K562 (cell line): Measurements from ENCODE around the gene FAM50A. TPM values are rescaled to one million over a fixed set of nuclear protein-coding genes. Genes with fewer than 3 reads are reported as not detected.

Experiments
- CLOCK ChIP-seq: fragments of 250-450 bp; sonication (Bioruptor Pico); IDR thresholded peaks from 2 replicates; pipeline ENCODE4 v1.4.0; 2020; ENCODE audit warnings: mild to moderate bottlenecking, moderate library complexity, borderline replicate concordance
- CXXC5 ChIP-seq: fragments of 250-450 bp; sonication (Bioruptor Pico); IDR thresholded peaks from 2 replicates; pipeline ENCODE4 v1.8.0; 2022; ENCODE audit warnings: inconsistent platforms, mild to moderate bottlenecking, moderate library complexity
- HLTF ChIP-seq: fragments of 450-650 bp; IDR thresholded peaks from 2 replicates; pipeline ENCODE4 v1.6.1; 2016
- KLF13 ChIP-seq: fragments of 450-650 bp; IDR thresholded peaks from 2 replicates; pipeline ENCODE4 v1.6.1; 2016; ENCODE audit warnings: missing genetic modification characterization, low read depth, mild to moderate bottlenecking, missing compliant biosample characterization, moderate library complexity, borderline replicate concordance
- MCM7 ChIP-seq, 2 experiments: fragments of 450-650 bp; IDR thresholded peaks; 2 replicates each; pipeline ENCODE4 v1.6.1; 2016 to 2018
- PATZ1 ChIP-seq: fragments of 250-450 bp; sonication (Bioruptor Pico); IDR thresholded peaks from 2 replicates; pipeline ENCODE4 v1.5.0; 2020; ENCODE audit warnings: mild to moderate bottlenecking, borderline replicate concordance
- PHF21A ChIP-seq: fragments of 450-650 bp; IDR thresholded peaks from 2 replicates; pipeline ENCODE4 v1.6.1; 2017; ENCODE audit warnings: low read depth, borderline replicate concordance
- THAP12 ChIP-seq: fragments of 250-450 bp; sonication (Bioruptor Pico); IDR thresholded peaks from 2 replicates; pipeline ENCODE4 v1.9.0; 2021; ENCODE audit warnings: mild to moderate bottlenecking, inconsistent platforms
- ZC3H11A ChIP-seq: IDR thresholded peaks from 2 replicates; pipeline ENCODE4 v1.6.1; 2012; ENCODE audit warnings: low read depth, low read length, improper control_type of control experiment
- ZNF12 ChIP-seq: sonication (generic); formaldehyde crosslinking; IDR thresholded peaks from 2 replicates; pipeline ENCODE4 v1.4.0; 2020; ENCODE audit warnings: mild to moderate bottlenecking, missing genetic modification reagents
- ZNF277 ChIP-seq: fragments of 250-450 bp; sonication (Bioruptor Pico); IDR thresholded peaks from 2 replicates; pipeline ENCODE4 v1.8.0; 2022; ENCODE audit warnings: inconsistent platforms, mild to moderate bottlenecking, moderate library complexity, borderline replicate concordance
- ZNF518B ChIP-seq: fragments of 250-450 bp; sonication (Bioruptor Pico); IDR thresholded peaks from 2 replicates; pipeline ENCODE4 v1.5.0; 2021; ENCODE audit warnings: mild to moderate bottlenecking, moderate library complexity
- ZNF644 ChIP-seq: fragments of 200-800 bp; sonication (Bioruptor generic); IDR thresholded peaks from 2 replicates; pipeline ENCODE4 v1.6.1; 2016; ENCODE audit warnings: low read depth, missing genetic modification characterization, missing compliant biosample characterization
- polyA plus RNA-seq, 8 experiments: library from polyadenylated mRNA; depleted of rRNA in 4 of 8; stranded (reverse) in 5 of 8; unstranded in 3 of 8; fragments of >200 nt; fragmentation: Nextera tagmentation in 2 of 8; fragmentation: Illumina TruSeq in 1 of 8; extraction: Ambion mirVana in 2 of 8; extraction: Trizol in 1 of 8; gene quantifications; 2 replicates each; pipeline versions ENCODE4 v1.2.1 to v1.2.3, GENCODE V29; 2011 to 2014; ENCODE audit warnings: inconsistent platforms in 1 of 8, missing spikeins in 1 of 8
- total RNA-seq, 7 experiments: library from RNA; depleted of rRNA in 6 of 7; stranded (reverse); fragments of >200 nt in 6 of 7; fragmentation: Illumina TruSeq in 2 of 7; extraction: Trizol in 2 of 7; gene quantifications; 2 replicates each; pipeline versions ENCODE4 v1.2.1 to v1.2.3, GENCODE V29; 2011 to 2021; ENCODE audit warnings: low replicate concordance in 1 of 7

FAM50A gene
- total and polyA plus RNA-seq, 9 of the 15 experiments (the other 6 are each of a cell fraction or from before 2014, with no cell fraction given), result 4.4 to 114 (median 67.3) TPM

- TF ChIP-seq KLF13, result no peak; the same call in 1 of the 2 replicates
- TF ChIP-seq ZNF518B (CRISPR knock-in tag), result no peak
- no peak for TF ChIP-seq PATZ1
- peak; percentile 95 for TF ChIP-seq THAP12 (CRISPR knock-in tag)
- TF ChIP-seq ZNF644 (tag), result no peak
- TF ChIP-seq PHF21A, result peak; percentile 20; the same call in 1 of the 2 replicates
- TF ChIP-seq CXXC5 (CRISPR knock-in tag), result peak; percentile 38
- TF ChIP-seq ZC3H11A, result no peak
- no peak for TF ChIP-seq ZNF277 (CRISPR knock-in tag)
- TF ChIP-seq MCM7 (IDR thresholded peaks at IDR 0.05), result no peak
- no peak; the same call in 1 of the 2 replicates for TF ChIP-seq ZNF12
- TF ChIP-seq CLOCK, result no peak
- TF ChIP-seq HLTF, result 0 out of 2 replicates have a peak, but pooled peaks have one; percentile 6
Observed at GRCh38 chrX:154397888-154398667, 45.9 kb upstream of the FAM50A start, which contains the start of gene RPL10 (continued).
